Subcutaneous abdominal adipose tissue (tissue), 5 donors: ENCODE results near the gene FGB.
"Not testable (repeated sequence)": the region's sequence is repeated elsewhere in the genome, so short reads cannot be mapped to it uniquely, and the experiment has no call there.

ENCODE experiments used
- H3K27ac ChIP-seq: one replicate; pipeline ENCODE4 v1.7.0; 2013; ENCODE audit warnings: low read depth, mild to moderate bottlenecking, inconsistent platforms, low read length, moderate library complexity
- H3K27me3 ChIP-seq, 5 donors: one replicate each; pipeline ENCODE4 v1.7.0; 2013; ENCODE audit warnings: low read length in 5 of 5, inconsistent platforms in 1 of 5; ENCODE audit not compliant: control insufficient read depth in 5 of 5, insufficient read depth in 4 of 5
- H3K36me3 ChIP-seq, 5 donors: one replicate each; pipeline ENCODE4 v1.7.0; 2013; ENCODE audit warnings: low read length in 5 of 5; ENCODE audit not compliant: control insufficient read depth in 5 of 5, insufficient read depth in 5 of 5
- H3K4me1 ChIP-seq, 5 donors: one replicate each; pipeline ENCODE4 v1.7.0; 2013; ENCODE audit warnings: low read length in 5 of 5, mild to moderate bottlenecking in 3 of 5, moderate library complexity in 1 of 5; ENCODE audit not compliant: control insufficient read depth in 5 of 5, insufficient read depth in 5 of 5
- H3K4me3 ChIP-seq, 5 donors: one replicate each; pipeline ENCODE4 v1.7.0; 2013; ENCODE audit warnings: low read length in 5 of 5, low read depth in 1 of 5
- H3K9ac ChIP-seq, 5 donors: one replicate each; pipeline ENCODE4 v1.7.0; 2013; ENCODE audit warnings: low read length in 5 of 5, mild to moderate bottlenecking in 4 of 5, moderate library complexity in 3 of 5
- H3K9me3 ChIP-seq, 5 donors: one replicate each; pipeline ENCODE4 v1.7.0; 2013; ENCODE audit warnings: low read length in 5 of 5; ENCODE audit not compliant: control insufficient read depth in 5 of 5
- donor health status: healthy.
- donor health status: healthy.
- donor health status: healthy.
- donor health status: healthy.
- donor health status: healthy.

FGB gene

GRCh38 chr4:154593868-154594267 lies 31.1 kb downstream of the FGB start:
- no peaks in the 10 kb centered on the region for H3K36me3 ChIP-seq
- H3K4me3 ChIP-seq, result no peak overlapping the region
- H3K9ac ChIP-seq, result no peak overlapping the region
- peaks cover 0 to 9% (median 2%) of the 10 kb centered on the region in 5 donors for H3K27me3 ChIP-seq
- no peaks in the 10 kb centered on the region for H3K4me1 ChIP-seq
- H3K27ac ChIP-seq, result no peak overlapping the region
- no peaks in the 10 kb centered on the region for H3K9me3 ChIP-seq

- not testable (repeated sequence) for H3K36me3 ChIP-seq, H3K27me3 ChIP-seq, H3K9me3 ChIP-seq, H3K4me1 ChIP-seq, H3K9ac ChIP-seq, H3K27ac ChIP-seq, H3K4me3 ChIP-seq
Measured at GRCh38 chr4:154594343-154594742, 31.5 kb downstream of the FGB start.

DNA sequence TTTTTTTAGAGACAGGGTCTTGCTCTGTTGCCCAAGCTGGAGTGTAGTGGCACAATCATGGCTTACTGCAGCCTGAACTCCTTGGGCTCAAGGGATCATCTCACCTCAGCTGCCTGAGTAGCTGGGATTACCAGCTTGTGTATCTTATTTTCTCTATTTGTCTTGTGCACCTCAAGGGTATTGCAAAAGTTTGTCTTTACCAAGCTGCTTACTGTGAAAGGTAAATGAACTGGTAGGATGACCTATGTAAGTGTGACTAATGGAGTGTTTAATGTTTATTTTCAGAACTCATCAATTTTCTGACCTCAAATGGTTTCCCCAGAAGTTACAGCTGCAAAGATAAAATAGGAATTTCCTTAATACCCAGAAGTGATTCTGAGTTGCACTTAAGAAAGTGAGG lies 33.0 kb downstream of the FGB start:
- Histone ChIP-seq H3K36me3 (no peaks in the 10 kb centered on the region), H3K9ac (no peak overlapping the region), H3K9me3 (no peaks in the 10 kb centered on the region), H3K27ac (no peak overlapping the region), H3K4me3 (no peak overlapping the region), H3K27me3 (peaks cover 0 to under 1% (median 0%) of the 10 kb centered on the region in 5 donors), H3K4me1 (no peaks in the 10 kb centered on the region)

DNA sequence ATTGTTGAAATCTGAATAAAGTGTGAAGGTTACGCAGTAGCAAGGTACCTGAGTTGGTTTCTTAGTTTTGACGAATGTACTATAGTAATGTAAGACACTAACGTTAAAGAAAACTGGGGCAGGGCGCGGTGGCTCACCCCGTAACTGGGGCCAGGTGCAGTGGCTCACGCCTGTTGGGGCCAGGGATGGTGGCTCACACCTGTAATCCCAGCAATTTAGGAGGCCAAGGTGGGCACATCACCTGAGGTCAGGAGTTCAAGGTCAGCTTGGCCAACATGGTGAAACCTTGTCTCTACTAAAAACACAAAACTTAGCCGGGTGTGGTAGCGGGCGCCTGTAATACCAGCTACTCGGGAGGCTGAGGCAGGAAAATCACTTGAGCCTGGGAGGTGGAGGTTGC lies 34.5 kb downstream of the FGB start:
- not testable (repeated sequence) for H3K9me3 ChIP-seq, H3K4me3 ChIP-seq, H3K4me1 ChIP-seq, H3K36me3 ChIP-seq, H3K9ac ChIP-seq, H3K27ac ChIP-seq, H3K27me3 ChIP-seq

- Histone ChIP-seq H3K4me3 (no peak overlapping the region), H3K36me3 (no peaks in the 10 kb centered on the region), H3K9ac (no peak overlapping the region), H3K4me1 (no peaks in the 10 kb centered on the region), H3K27me3 (no peaks in the 10 kb centered on the region), H3K27ac (no peak overlapping the region), H3K9me3 (no peaks in the 10 kb centered on the region)
Measured at GRCh38 chr4:154597798-154598774, 35.3 kb downstream of the FGB start.

DNA sequence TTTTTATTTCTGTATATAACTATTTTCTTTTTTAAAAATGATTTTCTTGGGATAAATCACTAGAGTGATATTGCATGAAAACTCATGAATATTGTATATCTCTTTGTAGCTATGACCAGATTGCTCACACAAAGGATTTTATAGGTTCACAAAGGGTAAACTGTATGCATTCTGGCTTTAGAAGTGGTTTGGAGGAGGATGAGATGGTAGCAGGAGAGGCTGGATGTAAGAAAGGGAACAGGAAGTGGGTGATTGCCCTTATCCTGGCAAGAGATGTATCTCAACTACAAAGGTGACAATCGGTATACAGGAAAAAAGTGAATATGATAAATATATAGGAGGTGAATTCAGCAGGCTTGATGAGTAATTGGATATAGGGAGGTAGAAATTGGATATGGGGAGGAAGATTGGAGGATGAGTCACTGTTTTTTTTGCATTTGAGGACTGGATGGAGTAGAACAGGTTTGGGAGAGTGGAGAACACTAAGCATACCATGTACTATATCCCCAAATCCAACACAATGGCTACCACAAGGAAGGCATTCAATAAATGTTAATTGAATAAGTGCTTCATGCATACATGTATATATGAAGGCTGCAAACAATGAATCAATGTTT lies 39.7 kb downstream of the FGB start:
- Histone ChIP-seq H3K9me3 (no peaks in the 10 kb centered on the region), H3K4me1 (no peaks in the 10 kb centered on the region), H3K27ac (no peak overlapping the region), H3K36me3 (no peaks in the 10 kb centered on the region), H3K9ac (no peak overlapping the region), H3K4me3 (no peak overlapping the region), H3K27me3 (no peaks in the 10 kb centered on the region)

DNA sequence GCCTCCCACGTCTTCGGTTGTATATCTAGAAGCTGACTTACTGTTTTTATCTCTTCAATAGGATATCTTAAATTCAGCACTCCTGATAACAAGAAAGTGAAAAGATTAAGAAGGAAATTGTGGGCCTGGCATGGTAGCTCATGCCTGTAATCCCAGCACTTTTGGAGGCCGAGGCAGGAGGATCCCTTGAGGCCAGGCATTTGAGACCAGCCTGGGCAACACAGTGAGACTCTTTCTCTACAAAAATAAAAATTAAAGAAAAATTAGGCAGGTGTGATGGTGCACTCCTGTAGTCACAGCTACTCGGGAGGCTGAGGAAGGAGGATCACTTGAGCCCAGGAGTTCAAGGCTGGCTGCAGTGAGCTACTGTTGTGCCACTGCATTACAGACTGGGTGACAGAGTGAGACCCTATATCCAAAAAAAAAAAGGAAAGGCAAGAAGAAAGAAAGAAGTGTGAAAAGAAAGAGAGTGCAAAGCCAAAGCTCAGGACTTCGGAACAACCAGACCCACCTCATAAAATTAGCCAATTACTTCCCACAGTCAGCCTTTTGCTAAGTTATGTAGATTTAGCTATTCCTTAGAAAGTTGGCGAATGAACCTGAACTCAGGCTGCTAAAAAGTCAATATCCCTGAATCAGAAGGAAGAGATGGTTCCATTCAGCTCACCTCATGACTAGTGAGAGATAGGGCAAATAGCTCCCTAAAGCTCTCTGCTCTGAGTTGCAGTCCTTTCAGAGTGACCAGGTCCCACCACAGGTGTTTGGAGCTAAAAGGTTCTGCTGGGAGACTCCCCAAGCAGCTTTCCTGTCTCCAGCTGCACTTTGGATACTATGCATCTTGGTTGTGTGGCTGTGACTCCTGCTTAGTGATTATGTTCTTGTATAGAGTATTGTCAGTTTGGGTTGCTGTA lies 40.5 kb downstream of the FGB start:
- H3K27me3 ChIP-seq, result no peaks in the 10 kb centered on the region
- H3K9ac ChIP-seq, result no peak overlapping the region
- H3K4me1 ChIP-seq, result no peaks in the 10 kb centered on the region
- H3K36me3 ChIP-seq, result no peaks in the 10 kb centered on the region
- H3K9me3 ChIP-seq, result no peaks in the 10 kb centered on the region
- H3K27ac ChIP-seq, result no peak overlapping the region
- no peak overlapping the region for H3K4me3 ChIP-seq

DNA sequence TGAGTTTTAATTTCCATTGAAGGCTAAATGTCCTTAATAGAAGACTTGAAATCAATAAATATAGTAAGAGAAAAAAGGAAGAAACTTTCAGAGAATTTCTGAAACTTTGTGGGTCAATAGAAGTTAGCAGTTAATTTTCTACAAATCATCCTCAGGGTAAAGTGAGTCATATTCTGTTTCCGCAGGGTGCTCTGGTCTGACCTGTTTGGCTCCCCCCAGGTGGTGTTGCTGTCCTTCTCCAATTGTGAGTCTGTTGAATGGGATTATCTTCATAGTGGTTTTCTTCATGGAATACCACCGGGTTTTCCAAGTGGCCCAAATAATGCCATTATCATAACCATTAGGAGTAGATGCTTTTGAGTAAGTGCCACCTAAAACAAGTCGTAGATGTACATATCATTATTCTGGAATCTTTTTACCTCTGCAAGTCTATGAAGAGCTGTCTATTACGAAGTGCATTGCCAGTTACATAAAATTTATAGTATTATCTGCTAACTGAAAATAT lies 41.9 kb downstream of the FGB start:
- Histone ChIP-seq H3K4me3 (no peak overlapping the region), H3K27me3 (peaks cover 0 to 2% (median 0%) of the 10 kb centered on the region in 5 donors), H3K9me3 (no peaks in the 10 kb centered on the region), H3K4me1 (no peaks in the 10 kb centered on the region), H3K36me3 (no peaks in the 10 kb centered on the region), H3K27ac (no peak overlapping the region), H3K9ac (no peak overlapping the region)

DNA sequence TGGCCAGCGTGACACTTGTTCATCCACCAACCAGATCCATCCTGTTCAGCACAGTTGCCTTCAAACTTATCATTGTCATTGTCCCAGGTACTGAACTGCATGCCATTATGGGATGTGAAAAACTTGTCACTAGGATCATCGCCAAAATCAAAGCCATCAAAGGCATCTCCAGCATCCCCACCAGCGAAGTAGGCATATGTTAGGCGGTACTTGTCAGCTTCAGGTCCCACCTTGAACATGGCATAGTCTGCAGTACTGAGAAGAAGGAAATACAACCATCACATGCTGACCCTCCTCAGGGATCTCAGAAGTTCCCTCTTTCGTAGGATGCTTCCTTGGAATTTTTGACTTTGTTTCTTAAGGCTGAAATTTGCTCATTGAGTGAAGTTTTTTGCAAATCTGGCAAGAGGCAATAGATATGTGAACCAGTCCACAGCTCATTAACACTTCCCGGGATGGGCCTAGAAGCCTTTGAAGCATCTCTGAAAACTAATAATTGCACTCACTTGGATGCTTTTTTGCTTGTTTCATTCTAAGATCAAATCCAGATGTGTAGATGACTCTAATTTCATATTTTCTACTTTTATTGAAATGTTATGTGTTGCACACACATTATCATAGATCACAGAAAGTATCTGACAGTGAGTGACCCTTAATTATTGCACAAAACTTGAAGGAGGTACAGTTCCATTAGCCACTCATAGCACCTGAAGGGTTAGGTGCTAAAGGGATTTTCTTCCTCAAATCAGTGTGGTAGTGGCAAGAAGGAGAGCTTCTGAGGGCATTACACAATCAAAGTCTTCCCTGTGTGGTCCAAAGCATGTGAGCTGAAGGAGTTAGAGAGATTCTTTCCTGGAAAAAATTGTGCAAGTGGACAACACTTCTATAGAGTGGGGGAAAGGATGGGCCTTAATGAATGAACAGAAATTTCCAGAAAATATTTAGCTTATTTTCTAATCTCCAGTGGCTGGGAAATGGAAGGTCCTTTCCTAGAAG lies 44.2 kb downstream of the FGB start:
- H3K27ac ChIP-seq, result no peak overlapping the region
- H3K27me3 ChIP-seq, result peaks cover 0 to 2% (median 0%) of the 10 kb centered on the region in 5 donors
- H3K4me1 ChIP-seq, result no peaks in the 10 kb centered on the region
- no peaks in the 10 kb centered on the region for H3K9me3 ChIP-seq
- H3K9ac ChIP-seq, result no peak overlapping the region
- no peak overlapping the region for H3K4me3 ChIP-seq
- no peaks in the 10 kb centered on the region for H3K36me3 ChIP-seq
